Activated CD4-positive, alpha-beta T cell treated with anti-CD3 and anti-CD28 coated beads for 1 hour (primary cell): ENCODE results near the gene SLCO1C1.
"Not testable (repeated sequence)": the region's sequence is repeated elsewhere in the genome, so short reads cannot be mapped to it uniquely, and the experiment has no call there.

Experiments
- DNase-seq: peaks from one replicate; pipeline ENCODE4 v3.0.0-alpha.2; 2020

SLCO1C1 gene, protein sequence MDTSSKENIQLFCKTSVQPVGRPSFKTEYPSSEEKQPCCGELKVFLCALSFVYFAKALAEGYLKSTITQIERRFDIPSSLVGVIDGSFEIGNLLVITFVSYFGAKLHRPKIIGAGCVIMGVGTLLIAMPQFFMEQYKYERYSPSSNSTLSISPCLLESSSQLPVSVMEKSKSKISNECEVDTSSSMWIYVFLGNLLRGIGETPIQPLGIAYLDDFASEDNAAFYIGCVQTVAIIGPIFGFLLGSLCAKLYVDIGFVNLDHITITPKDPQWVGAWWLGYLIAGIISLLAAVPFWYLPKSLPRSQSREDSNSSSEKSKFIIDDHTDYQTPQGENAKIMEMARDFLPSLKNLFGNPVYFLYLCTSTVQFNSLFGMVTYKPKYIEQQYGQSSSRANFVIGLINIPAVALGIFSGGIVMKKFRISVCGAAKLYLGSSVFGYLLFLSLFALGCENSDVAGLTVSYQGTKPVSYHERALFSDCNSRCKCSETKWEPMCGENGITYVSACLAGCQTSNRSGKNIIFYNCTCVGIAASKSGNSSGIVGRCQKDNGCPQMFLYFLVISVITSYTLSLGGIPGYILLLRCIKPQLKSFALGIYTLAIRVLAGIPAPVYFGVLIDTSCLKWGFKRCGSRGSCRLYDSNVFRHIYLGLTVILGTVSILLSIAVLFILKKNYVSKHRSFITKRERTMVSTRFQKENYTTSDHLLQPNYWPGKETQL

DNA sequence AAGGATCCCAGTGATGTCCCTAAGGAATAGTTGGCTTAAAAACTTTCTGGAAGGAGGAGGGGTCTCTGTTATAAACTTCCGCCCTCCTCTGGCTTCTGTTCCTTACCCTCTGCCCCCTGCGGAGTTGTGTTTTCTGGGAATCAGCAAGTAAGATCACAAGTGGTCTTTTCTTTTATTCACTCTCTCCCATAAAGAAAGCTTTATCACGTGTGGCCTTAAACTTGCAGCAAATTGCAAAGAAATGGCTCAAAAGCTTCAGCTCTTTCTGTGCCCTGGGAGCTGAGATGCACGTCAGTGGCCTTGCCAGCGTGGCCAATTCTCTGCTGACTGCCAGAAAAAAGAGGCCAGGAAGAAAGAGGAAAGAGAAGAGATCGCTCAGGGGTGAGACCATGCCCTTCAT lies at the start of gene SLCO1C1:
Gene SLCO1C1, plus strand, starts transcription at position 101 of the 400 bp plus-strand sequence. CDS start 4,245 bp downstream, outside the sequence.
- DNase-seq: no peak

DNA sequence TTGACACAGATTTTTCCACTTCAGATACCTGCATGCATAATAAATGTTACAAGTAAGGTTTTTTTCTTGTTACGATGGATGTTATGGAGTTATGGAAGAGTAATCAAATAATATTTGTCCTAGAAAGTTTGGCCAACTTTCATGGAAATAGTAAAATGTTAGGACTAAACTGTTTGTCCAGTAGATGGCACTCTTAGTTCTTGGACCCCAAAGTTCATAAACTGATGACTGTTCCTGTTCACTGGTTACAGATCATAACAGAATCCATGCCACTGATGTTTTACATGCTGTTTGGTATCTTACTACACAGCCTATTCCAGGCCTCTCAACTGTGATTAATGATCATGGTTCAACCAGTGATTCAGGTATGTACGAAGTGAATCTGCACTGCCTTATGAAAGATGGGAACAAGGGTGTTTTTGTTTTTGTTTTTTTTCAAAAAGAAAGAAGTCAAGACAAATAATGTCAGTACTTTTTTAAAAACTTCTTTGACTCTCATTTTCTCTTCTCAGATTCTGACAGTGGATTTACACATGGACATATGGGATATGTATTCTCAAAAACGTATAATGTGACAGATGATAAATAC lies 48.8 kb upstream of the SLCO1C1 start:
- DNase-seq: no peak

GRCh38 chr12:20653871-20654270 lies 41.3 kb upstream of the SLCO1C1 start:
- DNase-seq: no peak

- DNase-seq: no peak
Measured at GRCh38 chr12:20656600-20656999, 38.5 kb upstream of the SLCO1C1 start.

DNA sequence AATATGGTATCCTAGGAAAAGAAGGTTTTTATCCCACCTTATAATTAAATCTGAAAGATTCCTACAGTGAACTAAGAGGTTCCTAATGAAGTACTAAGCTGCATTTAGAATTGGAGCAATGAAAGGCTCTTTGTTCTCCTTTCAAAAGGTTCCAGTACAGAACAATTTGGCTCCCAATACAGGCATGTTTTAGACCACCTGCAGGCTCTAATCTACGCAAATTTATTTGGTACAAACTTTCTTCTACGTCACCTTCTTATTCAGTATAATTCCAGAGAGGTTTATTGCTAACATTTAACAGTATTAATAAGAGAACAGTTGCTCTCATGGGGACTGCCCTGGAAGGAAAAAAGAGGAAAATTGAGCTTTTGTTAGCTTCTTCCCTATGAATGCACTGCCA lies 37.6 kb upstream of the SLCO1C1 start:
- DNase-seq: no peak

- DNase-seq: no peak
Measured at GRCh38 chr12:20681334-20681733, 13.8 kb upstream of the SLCO1C1 start.

GRCh38 chr12:20696181-20696905 lies 1.2 kb downstream of the SLCO1C1 start:
- DNase-seq: no peak

DNA sequence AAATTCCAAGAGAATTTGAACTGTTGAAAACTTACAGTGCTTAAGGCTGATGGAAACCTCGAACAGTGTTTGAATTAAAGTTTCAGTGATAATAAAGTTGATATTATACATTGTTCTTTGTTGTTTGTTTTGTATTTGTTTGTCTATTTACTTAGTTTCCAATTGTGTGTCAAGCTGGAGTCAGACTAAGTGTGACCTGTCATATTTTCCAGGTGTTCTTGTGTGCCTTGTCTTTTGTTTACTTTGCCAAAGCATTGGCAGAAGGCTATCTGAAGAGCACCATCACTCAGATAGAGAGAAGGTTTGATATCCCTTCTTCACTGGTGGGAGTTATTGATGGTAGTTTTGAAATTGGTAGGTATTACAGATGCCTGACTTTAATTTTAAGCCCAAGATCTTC lies 6.0 kb downstream of the SLCO1C1 start:
- no peak for DNase-seq

DNA sequence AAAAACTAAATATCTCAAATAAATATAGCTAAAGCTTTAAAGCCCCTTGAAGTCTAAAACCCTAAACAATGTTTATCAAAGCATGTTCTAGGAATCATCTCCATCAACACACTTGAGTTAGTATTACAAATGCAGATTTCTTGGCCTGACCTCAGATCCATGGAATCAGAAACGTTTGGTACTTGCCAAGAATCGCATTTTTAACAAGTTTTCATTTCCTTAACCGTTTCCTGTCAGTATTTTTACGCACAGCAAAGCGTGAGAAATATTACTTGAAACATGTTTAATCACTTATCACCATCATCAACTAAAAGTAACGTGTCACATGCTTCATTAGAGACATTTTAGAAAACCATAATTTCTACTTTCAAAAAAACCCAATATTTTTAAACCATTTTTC lies 9.7 kb downstream of the SLCO1C1 start:
- no peak for DNase-seq

DNA sequence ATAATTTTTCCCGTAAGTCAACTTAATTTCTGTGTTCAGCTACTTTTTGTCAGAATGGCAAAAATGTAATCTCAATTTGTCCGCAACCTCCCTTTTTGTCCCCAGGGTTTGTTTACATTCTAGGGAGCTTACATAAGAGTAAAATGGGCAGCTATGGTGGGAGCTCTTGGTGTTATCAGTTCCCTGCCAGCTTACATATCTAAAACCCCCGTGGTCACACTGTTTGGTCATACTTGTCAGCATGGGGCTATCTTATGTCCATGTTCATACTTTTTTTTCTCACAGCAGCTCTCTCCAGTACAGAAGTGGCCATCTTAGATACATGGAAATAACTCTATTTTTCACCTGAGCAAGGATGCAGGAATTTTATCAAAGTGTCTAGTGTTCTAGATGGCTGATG lies 16.7 kb downstream of the SLCO1C1 start:
- DNase-seq: no peak

GRCh38 chr12:20716037-20716436 lies 20.9 kb downstream of the SLCO1C1 start:
- DNase-seq: no peak

- no peak for DNase-seq
Measured at GRCh38 chr12:20716985-20717384, 21.9 kb downstream of the SLCO1C1 start.

GRCh38 chr12:20718294-20718693 lies 23.2 kb downstream of the SLCO1C1 start:
- no peak for DNase-seq

- no peak for DNase-seq
Measured at GRCh38 chr12:20722142-20722541, 27.0 kb downstream of the SLCO1C1 start.

GRCh38 chr12:20731274-20731673 lies 36.1 kb downstream of the SLCO1C1 start:
- no peak for DNase-seq

DNA sequence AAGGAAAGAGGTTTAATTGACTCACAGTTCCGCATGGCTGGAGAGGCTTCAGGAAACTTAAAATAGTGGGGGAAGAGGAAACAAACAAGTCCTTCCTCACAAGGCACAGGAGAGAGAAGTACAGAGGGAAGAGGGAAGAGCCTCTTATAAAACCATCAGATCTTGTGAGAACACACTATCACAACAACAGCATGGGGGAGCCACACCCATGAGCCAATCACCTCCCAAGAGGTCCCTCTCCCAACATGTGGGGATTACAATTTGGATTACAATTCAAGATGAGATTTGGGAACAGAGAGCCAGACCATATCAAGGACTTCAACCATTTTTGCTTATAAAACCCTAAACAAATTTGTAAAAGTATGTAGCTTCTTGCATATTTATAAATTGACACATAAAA lies 45.8 kb downstream of the SLCO1C1 start:
- no peak for DNase-seq

GRCh38 chr12:20748198-20748597 lies 53.1 kb downstream of the SLCO1C1 start:
- DNase-seq: no peak

DNA sequence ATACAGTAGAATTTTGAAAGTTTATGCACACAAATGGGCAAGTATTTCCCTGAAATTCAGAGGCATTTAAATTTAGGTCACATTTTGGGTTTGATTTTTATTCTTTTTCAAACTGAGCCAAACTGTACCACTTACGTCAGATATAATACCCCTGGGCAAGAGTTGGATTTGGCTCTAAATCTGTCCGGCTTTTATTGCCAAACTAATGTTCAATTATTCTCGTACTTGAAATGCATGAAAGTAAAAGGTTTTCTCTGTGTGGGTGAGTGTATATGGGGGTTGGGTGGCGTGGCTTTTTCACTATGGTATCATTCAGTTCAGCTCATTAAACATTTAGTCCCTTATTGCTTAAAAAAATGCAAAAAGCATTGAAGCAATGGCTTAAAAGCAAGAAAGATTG lies 55.9 kb downstream of the SLCO1C1 start:
- no peak for DNase-seq

DNA sequence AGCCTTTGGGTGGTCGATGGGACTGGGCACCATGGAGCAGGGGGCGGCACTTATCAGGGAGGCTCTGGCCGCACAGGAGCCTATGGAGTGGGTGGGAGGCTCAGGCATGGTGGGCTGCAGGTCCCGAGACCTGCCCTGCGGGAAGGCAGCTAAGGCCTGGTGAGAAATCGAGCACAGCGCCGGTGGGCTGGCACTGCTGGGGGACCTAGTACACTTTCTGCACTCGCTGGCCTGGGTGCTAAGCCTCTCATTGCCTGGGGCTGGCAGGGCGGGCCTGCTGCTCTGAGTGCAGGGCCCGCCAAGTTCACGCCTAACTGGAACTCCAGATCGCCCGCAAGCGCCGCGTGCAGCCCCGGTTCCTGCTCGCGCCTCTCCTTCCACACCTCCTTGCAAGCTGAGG lies 82.3 kb downstream of the SLCO1C1 start:
- DNase-seq: no peak

DNA sequence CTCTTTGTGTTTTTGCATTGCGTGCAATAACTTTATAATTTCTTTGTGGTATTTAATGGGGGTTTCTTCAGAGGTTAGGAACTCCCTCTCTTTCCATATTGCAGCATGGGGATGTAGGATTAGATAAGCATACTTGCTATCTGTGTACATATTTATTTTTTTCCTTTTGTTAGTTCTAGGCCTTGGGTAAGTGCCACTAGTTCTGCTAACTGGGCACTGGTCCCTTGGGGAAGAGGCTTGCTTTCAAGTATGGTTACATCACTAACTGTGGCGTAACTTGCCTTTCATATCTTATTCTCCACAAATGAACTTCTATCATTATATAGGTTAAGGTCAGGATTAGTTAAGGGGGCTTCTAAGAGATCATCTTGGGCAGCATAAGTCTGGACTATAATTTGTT lies 83.8 kb downstream of the SLCO1C1 start:
- DNase-seq: no peak

- not testable (repeated sequence) for DNase-seq
Measured at GRCh38 chr12:20779971-20780370, 84.8 kb downstream of the SLCO1C1 start.

DNA sequence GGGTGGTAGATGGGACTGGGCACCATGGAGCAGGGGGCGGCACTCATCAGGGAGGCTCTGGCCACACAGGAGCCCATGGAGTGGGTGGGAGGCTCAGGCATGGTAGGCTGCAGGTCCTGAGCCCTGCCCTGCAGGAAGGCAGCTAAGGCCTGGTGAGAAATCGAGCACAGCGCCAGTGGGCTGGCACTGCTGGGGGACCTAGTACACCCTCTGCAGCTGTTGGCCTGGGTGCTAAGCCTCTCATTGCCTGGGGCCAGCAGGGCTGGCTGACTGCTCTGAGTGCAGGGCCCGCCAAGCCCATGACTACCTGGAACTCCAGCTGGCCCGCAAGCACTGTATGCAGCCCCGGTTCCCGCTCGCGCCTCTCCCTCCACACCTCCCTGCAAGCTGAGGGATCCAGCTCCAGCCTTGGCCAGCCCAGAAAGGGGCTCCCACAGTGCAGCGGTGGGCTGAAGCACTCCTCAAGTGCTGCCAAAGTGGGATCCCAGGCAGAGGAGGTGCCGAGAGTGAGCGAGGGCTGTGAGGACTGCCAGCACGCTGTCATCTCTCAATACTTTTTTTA lies 88.7 kb downstream of the SLCO1C1 start:
- not testable (repeated sequence) for DNase-seq

DNA sequence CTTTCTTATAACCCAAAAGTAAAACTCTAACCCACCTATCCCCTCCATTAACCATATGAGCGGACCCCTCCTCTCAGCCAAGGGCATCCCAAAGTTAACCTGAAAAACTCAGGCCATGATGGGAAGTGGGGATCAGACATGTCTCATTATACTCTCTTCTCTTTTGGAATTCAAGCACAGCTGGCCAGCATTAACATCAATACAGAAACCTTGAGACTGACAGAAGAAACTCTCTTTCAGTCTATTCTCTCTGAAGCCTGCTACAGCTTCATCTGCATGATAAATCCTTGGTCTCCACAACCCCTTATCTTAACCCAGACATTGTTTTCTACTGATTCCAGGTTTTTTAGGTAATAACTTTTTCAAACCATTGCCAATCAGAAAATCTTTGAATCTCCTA lies 97.8 kb downstream of the SLCO1C1 start:
- DNase-seq: no peak
